Gastroesophageal sphincter (tissue), 4 donors: Measurements from ENCODE around the gene STAT4. TPM values are rescaled to one million over a fixed set of nuclear protein-coding genes. Genes with fewer than 3 reads are reported as not detected.

ENCODE experiments used
- ATAC-seq: fragments of 150-250 bp; one replicate; pipeline ENCODE4 v1.9.1; 2016; ENCODE audit warnings: mild to moderate bottlenecking, moderate library complexity
- H3K27ac ChIP-seq, 4 donors: fragments of 200-600 bp; sonication (generic) in 3 of 4; 1 replicate in 3 of 4; 2 replicates in 1 of 4; pipeline ENCODE4 v1.5.1; 2016 to 2019
- H3K27me3 ChIP-seq: fragments of 200-600 bp; sonication (generic); one replicate; pipeline ENCODE4 v1.5.1; 2019
- H3K36me3 ChIP-seq, 2 donors: fragments of 200-600 bp; sonication (generic); one replicate each; pipeline ENCODE4 v1.5.1; 2019; ENCODE audit warnings: control low read depth in 1 of 2
- H3K4me1 ChIP-seq, 3 donors: fragments of 200-600 bp; sonication (generic); 1 replicate in 2 of 3; 2 replicates in 1 of 3; pipeline ENCODE4 v1.5.1; 2016 to 2019; ENCODE audit warnings: control low read depth in 2 of 3
- H3K4me3 ChIP-seq, 2 donors: fragments of 200-600 bp; sonication (generic); one replicate each; pipeline ENCODE4 v1.5.1; 2019; ENCODE audit warnings: mild to moderate bottlenecking in 1 of 2, moderate library complexity in 1 of 2
- H3K9me3 ChIP-seq, 3 donors: fragments of 200-600 bp; sonication (generic); one replicate each; pipeline ENCODE4 v1.5.1; 2017 to 2019; ENCODE audit warnings: control low read depth in 2 of 3
- EP300 ChIP-seq: sonication (generic); formaldehyde crosslinking; IDR thresholded peaks from one replicate; pipeline ENCODE4 v1.6.1; 2017; ENCODE audit warnings: antibody characterized with exemption, mild to moderate bottlenecking
- POLR2A ChIP-seq, 2 donors: fragments of 450-650 bp; IDR thresholded peaks; one replicate each; pipeline ENCODE4 v1.6.1; 2017; ENCODE audit warnings: antibody characterized with exemption in 2 of 2, mild to moderate bottlenecking in 2 of 2, moderate library complexity in 1 of 2
- POLR2AphosphoS5 ChIP-seq: sonication (generic); formaldehyde crosslinking; IDR thresholded peaks from one replicate; pipeline ENCODE4 v1.6.1; 2017; ENCODE audit warnings: antibody characterized with exemption
- WGBS, 2 donors: methylation state at CpG; one replicate each; pipeline ENCODE4 v1.1.5; 2018; ENCODE audit warnings: low coverage in 1 of 2; 5-methylcytosine and 5-hydroxymethylcytosine counted together
- total RNA-seq, 4 donors: library from RNA; depleted of rRNA; stranded (reverse); fragments of >200 nt; gene quantifications; one replicate each; pipeline ENCODE4 v1.1.0, GENCODE V29; 2016
- TF ChIP-seq, protein P1 (sequence below), 4 experiments: fragments of 200-600 bp in 2 of 4; fragments of 450-650 bp in 2 of 4; sonication (generic) in 1 of 4; IDR thresholded peaks; one replicate each; pipeline ENCODE4 v1.5.1; 2017 to 2019; ENCODE audit warnings: antibody characterized with exemption in 4 of 4, mild to moderate bottlenecking in 2 of 4, moderate library complexity in 2 of 4

The STAT4 gene
- total RNA-seq, 4 donors from 2014 or later, result 0.39 to 4.8 (median 1.9) TPM

DNA sequence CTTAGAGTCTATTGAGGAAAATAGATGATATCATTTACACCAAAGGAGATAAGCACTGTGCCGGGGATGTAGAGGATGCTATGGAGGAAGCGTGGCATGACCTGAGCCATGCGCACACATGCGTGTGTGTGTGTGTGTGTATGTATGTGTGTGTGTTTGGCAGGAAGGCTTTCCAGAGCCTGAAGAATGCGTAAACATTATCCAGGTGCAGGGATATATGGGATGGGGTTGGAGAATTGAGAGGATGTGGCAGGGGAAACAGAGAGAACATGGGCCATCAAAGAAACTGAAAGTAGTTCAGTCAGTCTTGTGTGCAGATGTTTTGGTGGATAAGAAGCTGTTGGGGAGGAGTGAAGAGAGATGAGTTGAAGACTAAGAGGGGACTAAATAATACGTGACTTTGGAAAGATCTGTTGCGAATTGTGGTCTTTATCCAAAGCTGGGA is 127.5 kb downstream of the STAT4 start:
- H3K27ac ChIP-seq, result no peak overlapping the region
- H3K9me3 ChIP-seq, result no peaks in the 10 kb centered on the region
- no peaks in the 10 kb centered on the region for H3K27me3 ChIP-seq
- ATAC-seq, result no peak
- no peak overlapping the region for H3K4me3 ChIP-seq
- 82 to 93% methylated on average over 7 of the region's 7 CpGs for WGBS, 2 donors
- TF ChIP-seq POLR2AphosphoS5, result no peak
- TF ChIP-seq, protein P1, sequence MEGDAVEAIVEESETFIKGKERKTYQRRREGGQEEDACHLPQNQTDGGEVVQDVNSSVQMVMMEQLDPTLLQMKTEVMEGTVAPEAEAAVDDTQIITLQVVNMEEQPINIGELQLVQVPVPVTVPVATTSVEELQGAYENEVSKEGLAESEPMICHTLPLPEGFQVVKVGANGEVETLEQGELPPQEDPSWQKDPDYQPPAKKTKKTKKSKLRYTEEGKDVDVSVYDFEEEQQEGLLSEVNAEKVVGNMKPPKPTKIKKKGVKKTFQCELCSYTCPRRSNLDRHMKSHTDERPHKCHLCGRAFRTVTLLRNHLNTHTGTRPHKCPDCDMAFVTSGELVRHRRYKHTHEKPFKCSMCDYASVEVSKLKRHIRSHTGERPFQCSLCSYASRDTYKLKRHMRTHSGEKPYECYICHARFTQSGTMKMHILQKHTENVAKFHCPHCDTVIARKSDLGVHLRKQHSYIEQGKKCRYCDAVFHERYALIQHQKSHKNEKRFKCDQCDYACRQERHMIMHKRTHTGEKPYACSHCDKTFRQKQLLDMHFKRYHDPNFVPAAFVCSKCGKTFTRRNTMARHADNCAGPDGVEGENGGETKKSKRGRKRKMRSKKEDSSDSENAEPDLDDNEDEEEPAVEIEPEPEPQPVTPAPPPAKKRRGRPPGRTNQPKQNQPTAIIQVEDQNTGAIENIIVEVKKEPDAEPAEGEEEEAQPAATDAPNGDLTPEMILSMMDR (IDR thresholded peaks at IDR 0.05), result no peak
- TF ChIP-seq EP300, result no peak
- no peak for TF ChIP-seq POLR2A (IDR thresholded peaks at IDR 0.05)
- H3K4me1 ChIP-seq, result peaks cover 0 to 11% (median 4%) of the 10 kb centered on the region in 3 donors
- H3K36me3 ChIP-seq, result no peaks in the 10 kb centered on the region

DNA sequence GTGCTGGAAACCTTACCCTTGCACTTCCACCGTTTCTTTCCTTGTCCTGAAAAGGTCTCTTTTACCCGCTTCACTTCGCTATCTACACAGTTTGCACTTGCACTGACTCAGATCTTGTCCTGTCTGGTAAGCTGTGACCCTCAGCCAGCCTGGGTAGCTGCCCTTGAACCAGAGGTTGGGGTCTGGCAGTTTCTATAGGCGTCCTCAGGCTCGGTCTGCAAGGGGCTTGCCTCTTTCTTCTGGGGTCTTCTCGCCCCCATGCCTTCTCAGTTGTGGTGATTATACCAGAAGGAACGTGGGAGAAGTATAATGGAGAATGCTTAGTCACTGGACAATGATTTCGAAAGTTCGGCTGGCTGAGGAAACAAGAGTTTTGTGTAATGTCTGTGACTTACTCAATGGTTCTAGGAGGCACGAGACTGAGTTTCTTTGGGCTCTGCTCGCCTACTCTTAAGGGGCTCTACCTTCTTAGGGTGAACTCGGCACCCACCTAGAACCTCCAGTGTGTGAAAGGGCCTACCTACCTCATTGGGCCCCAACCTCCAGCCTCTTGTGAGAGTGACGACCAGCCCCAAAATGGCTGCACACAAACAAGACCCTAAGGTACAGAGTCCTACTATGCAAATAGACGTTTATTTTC is 129.9 kb downstream of the STAT4 start:
- peak overlapping the region; percentile 70 to 90 (median 84) for H3K27ac ChIP-seq
- WGBS, 2 donors, result 18 to 21% methylated on average over 4 to 6 of the region's 14 CpGs
- TF ChIP-seq EP300, result no peak
- peak; percentile 3 for TF ChIP-seq POLR2AphosphoS5
- H3K36me3 ChIP-seq, result no peaks in the 10 kb centered on the region
- no peaks in the 10 kb centered on the region for H3K27me3 ChIP-seq
- H3K4me1 ChIP-seq, result peaks cover 0 to 11% (median 4%) of the 10 kb centered on the region in 3 donors
- H3K9me3 ChIP-seq, result no peaks in the 10 kb centered on the region
- peak overlapping the region; percentile 58 to 62 for H3K4me3 ChIP-seq
- peak; percentile 64 for ATAC-seq

DNA sequence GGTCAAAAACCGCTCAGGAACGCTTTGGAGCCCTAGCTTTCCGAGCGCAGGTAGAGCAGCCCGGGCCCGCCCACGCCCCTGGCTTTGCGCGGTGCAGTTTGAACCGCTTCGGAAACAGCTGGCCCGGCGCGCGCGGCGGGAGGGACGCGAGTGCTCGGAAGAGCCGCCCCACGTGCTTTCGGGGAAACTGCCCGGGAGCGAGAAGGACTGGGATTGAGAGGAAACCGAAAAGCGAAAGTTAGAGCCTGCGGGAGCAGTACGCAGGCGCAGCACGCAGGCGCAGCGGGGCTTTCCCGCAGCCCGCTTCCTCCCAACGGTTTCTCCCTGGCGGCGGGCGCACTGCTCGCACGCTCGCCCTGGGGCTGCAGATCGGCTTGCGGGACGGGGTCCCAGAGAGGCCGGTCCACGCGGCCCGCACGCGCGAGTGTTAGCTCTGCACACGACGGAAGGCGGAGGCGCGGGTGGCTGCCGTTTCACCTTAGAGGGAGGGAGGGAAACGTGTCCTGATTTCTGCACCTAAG is 130.5 kb downstream of the STAT4 start:
- 0% methylated on average over 7 to 12 of the region's 59 CpGs for WGBS, 2 donors
- Histone ChIP-seq H3K36me3 (no peaks in the 10 kb centered on the region), H3K9me3 (no peaks in the 10 kb centered on the region), H3K27ac (peak overlapping the region; percentile 70 to 90 (median 84)), H3K4me3 (peak overlapping the region; percentile 58 to 62), H3K27me3 (no peaks in the 10 kb centered on the region), H3K4me1 (peaks cover 0 to 11% (median 4%) of the 10 kb centered on the region in 3 donors)
- ATAC-seq, result peak; percentile 98
- TF ChIP-seq, protein P1 (IDR thresholded peaks at IDR 0.05), result peak in 3 of 4 experiments; percentile 39 to 55 (median 55)
- TF ChIP-seq POLR2A (IDR thresholded peaks at IDR 0.05) (peak; percentile 64 to 82), EP300 (no peak), POLR2AphosphoS5 (peak; percentile 97)

DNA sequence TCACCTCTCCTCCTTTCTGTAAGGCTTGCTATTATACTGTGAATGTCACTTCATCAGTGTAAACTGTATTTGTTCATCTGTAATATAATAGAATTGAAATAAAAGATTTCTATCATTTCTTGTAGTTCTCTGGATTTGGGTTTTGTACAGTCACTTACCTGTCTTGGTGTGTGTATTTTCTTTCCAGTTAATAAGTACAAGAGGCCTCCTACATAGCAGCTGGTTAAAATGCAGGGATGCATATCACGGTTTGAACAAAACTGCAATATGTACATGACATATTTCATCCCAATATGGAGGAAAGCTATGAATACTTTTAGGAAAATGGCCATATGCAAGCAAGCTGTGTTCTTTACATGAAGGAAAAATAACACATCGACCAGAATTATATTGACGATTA is 131.4 kb downstream of the STAT4 start:
- Histone ChIP-seq H3K4me1 (peaks cover 0 to 16% (median 9%) of the 10 kb centered on the region in 3 donors), H3K4me3 (no peak overlapping the region), H3K27me3 (no peaks in the 10 kb centered on the region), H3K36me3 (no peaks in the 10 kb centered on the region), H3K27ac (no peak overlapping the region), H3K9me3 (no peaks in the 10 kb centered on the region)
- TF ChIP-seq EP300, result no peak
- TF ChIP-seq POLR2A (IDR thresholded peaks at IDR 0.05), result no peak
- TF ChIP-seq POLR2AphosphoS5, result no peak
- TF ChIP-seq, protein P1 (IDR thresholded peaks at IDR 0.05), result no peak
- ATAC-seq, result no peak
- 91 to 98% methylated on average over 3 of the region's 3 CpGs for WGBS, 2 donors

DNA sequence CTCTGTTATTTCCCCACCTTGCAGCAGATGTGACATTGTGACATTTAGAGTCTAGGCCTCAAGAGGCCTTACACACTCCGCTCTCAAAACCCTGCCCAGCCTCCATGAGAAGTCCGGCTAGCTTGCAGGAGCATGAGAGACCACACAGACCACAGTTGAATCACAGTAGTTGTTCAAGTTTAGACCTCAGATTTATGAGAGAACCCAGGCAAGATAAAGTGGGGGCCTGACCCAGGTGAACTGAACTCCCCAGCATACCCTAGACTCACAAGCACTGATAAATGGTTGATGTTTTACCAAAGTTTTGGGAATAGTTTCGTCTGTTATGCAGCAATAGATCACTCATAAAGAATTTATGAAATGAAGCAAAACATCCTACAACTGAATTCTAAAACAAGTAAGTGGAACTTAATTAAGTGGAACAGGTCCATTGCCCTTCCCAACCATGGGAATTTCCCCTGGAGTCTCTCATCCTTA is 132.1 kb downstream of the STAT4 start:
- ATAC-seq, result no peak
- Histone ChIP-seq H3K27ac (no peak overlapping the region), H3K4me1 (peaks cover 0 to 17% (median 9%) of the 10 kb centered on the region in 3 donors), H3K9me3 (no peaks in the 10 kb centered on the region), H3K4me3 (no peak overlapping the region), H3K27me3 (no peaks in the 10 kb centered on the region), H3K36me3 (no peaks in the 10 kb centered on the region)
- TF ChIP-seq, protein P1 (IDR thresholded peaks at IDR 0.05), result no peak
- TF ChIP-seq POLR2A (IDR thresholded peaks at IDR 0.05), result no peak
- TF ChIP-seq EP300, result no peak
- TF ChIP-seq POLR2AphosphoS5, result no peak
- WGBS, 2 donors, result 88 to 98% methylated on average over 2 to 3 of the region's 3 CpGs
